ENCODE measurements around the gene WSB1. TPM values are rescaled to one million over a fixed set of nuclear protein-coding genes. Genes with fewer than 3 reads are reported as not detected.
"Not testable (repeated sequence)": the region's sequence is repeated elsewhere in the genome, so short reads cannot be mapped to it uniquely, and the experiment has no call there.

The WSB1 gene
- total and polyA plus RNA-seq, 4 donors, result 245 to 335 (median 256) TPM

- 100% methylated on average over 3 of the region's 9 CpGs for WGBS (ENCODE audit: insufficient coverage)
- H3K27ac ChIP-seq (ENCODE audit: low read depth, low read length); H3K9me3 ChIP-seq (ENCODE audit: control insufficient read depth, insufficient read depth, low read length); H3K36me3 ChIP-seq (ENCODE audit: control insufficient read depth, insufficient read depth, low read length); H3K27me3 ChIP-seq (ENCODE audit: control insufficient read depth, insufficient read depth, low read length); H3K4me3 ChIP-seq (ENCODE audit: low read depth, low read length); DNase-seq (ENCODE audit: low read depth in 4 of 6, low spot score in 6 of 6): not testable (repeated sequence)
- peaks cover 20% of the 10 kb centered on the region for H3K4me1 ChIP-seq (ENCODE audit: control insufficient read depth, insufficient read depth, low read length)
Observed at GRCh38 chr17:27328686-27329085, 34.8 kb downstream of the WSB1 start.

- Histone ChIP-seq H3K27ac (ENCODE audit: low read depth, low read length) (no peak overlapping the region), H3K9me3 (ENCODE audit: control insufficient read depth, insufficient read depth, low read length) (no peaks in the 10 kb centered on the region), H3K27me3 (ENCODE audit: control insufficient read depth, insufficient read depth, low read length) (no peaks in the 10 kb centered on the region), H3K4me1 (ENCODE audit: control insufficient read depth, insufficient read depth, low read length) (peaks cover 20% of the 10 kb centered on the region), H3K4me3 (ENCODE audit: low read depth, low read length) (no peak overlapping the region), H3K36me3 (ENCODE audit: control insufficient read depth, insufficient read depth, low read length) (no peaks in the 10 kb centered on the region)
- 63% methylated on average over 5 of the region's 8 CpGs for WGBS (ENCODE audit: insufficient coverage)
- DNase-seq (ENCODE audit: low read depth in 4 of 6, low spot score in 6 of 6), result no peak
Observed at GRCh38 chr17:27329146-27329805, 35.4 kb downstream of the WSB1 start.

- 81% methylated on average over 2 of the region's 3 CpGs for WGBS (ENCODE audit: insufficient coverage)
- DNase-seq (ENCODE audit: low read depth in 4 of 6, low spot score in 6 of 6), result no peak
- no peaks in the 10 kb centered on the region for H3K36me3 ChIP-seq (ENCODE audit: control insufficient read depth, insufficient read depth, low read length)
- H3K4me1 ChIP-seq (ENCODE audit: control insufficient read depth, insufficient read depth, low read length), result peaks cover 20% of the 10 kb centered on the region
- no peak overlapping the region for H3K27ac ChIP-seq (ENCODE audit: low read depth, low read length)
- no peak overlapping the region for H3K4me3 ChIP-seq (ENCODE audit: low read depth, low read length)
- H3K27me3 ChIP-seq (ENCODE audit: control insufficient read depth, insufficient read depth, low read length), result no peaks in the 10 kb centered on the region
- no peaks in the 10 kb centered on the region for H3K9me3 ChIP-seq (ENCODE audit: control insufficient read depth, insufficient read depth, low read length)
Observed at GRCh38 chr17:27332047-27332393, 38.1 kb downstream of the WSB1 start.

GRCh38 chr17:27332485-27333409 lies 38.8 kb downstream of the WSB1 start:
- peak in 4 of 6 donors; percentile 87 to 97 (median 91) for DNase-seq (ENCODE audit: low read depth in 4 of 6, low spot score in 6 of 6)
- H3K27ac ChIP-seq (ENCODE audit: low read depth, low read length), result peak overlapping the region; percentile 86
- H3K4me3 ChIP-seq (ENCODE audit: low read depth, low read length), result peak overlapping the region; percentile 52
- WGBS (ENCODE audit: insufficient coverage), result under 1% methylated on average over 49 of the region's 52 CpGs
- H3K4me1 ChIP-seq (ENCODE audit: control insufficient read depth, insufficient read depth, low read length), result peaks cover 20% of the 10 kb centered on the region
- H3K9me3 ChIP-seq (ENCODE audit: control insufficient read depth, insufficient read depth, low read length), result no peaks in the 10 kb centered on the region
- H3K36me3 ChIP-seq (ENCODE audit: control insufficient read depth, insufficient read depth, low read length), result no peaks in the 10 kb centered on the region
- H3K27me3 ChIP-seq (ENCODE audit: control insufficient read depth, insufficient read depth, low read length), result no peaks in the 10 kb centered on the region

GRCh38 chr17:27333410-27333980 lies 39.6 kb downstream of the WSB1 start:
- no CpG with 5 or more reads among the region's 11 CpGs for WGBS (ENCODE audit: insufficient coverage)
- Histone ChIP-seq H3K36me3 (ENCODE audit: control insufficient read depth, insufficient read depth, low read length) (no peaks in the 10 kb centered on the region), H3K4me3 (ENCODE audit: low read depth, low read length) (peak overlapping the region; percentile 52), H3K4me1 (ENCODE audit: control insufficient read depth, insufficient read depth, low read length) (peaks cover 20% of the 10 kb centered on the region), H3K9me3 (ENCODE audit: control insufficient read depth, insufficient read depth, low read length) (no peaks in the 10 kb centered on the region), H3K27ac (ENCODE audit: low read depth, low read length) (peak overlapping the region; percentile 86), H3K27me3 (ENCODE audit: control insufficient read depth, insufficient read depth, low read length) (no peaks in the 10 kb centered on the region)
- DNase-seq (ENCODE audit: low read depth in 4 of 6, low spot score in 6 of 6), result no peak

GRCh38 chr17:27336184-27336583 lies 42.3 kb downstream of the WSB1 start:
- Histone ChIP-seq H3K4me1 (ENCODE audit: control insufficient read depth, insufficient read depth, low read length) (peaks cover 30% of the 10 kb centered on the region), H3K9me3 (ENCODE audit: control insufficient read depth, insufficient read depth, low read length) (no peaks in the 10 kb centered on the region), H3K4me3 (ENCODE audit: low read depth, low read length) (no peak overlapping the region), H3K27me3 (ENCODE audit: control insufficient read depth, insufficient read depth, low read length) (no peaks in the 10 kb centered on the region), H3K27ac (ENCODE audit: low read depth, low read length) (no peak overlapping the region), H3K36me3 (ENCODE audit: control insufficient read depth, insufficient read depth, low read length) (no peaks in the 10 kb centered on the region)
- 40% methylated on average over 2 of the region's 3 CpGs for WGBS (ENCODE audit: insufficient coverage)
- DNase-seq (ENCODE audit: low read depth in 4 of 6, low spot score in 6 of 6), result no peak

- H3K4me3 ChIP-seq (ENCODE audit: low read depth, low read length), result no peak overlapping the region
- no peak overlapping the region for H3K27ac ChIP-seq (ENCODE audit: low read depth, low read length)
- H3K9me3 ChIP-seq (ENCODE audit: control insufficient read depth, insufficient read depth, low read length), result no peaks in the 10 kb centered on the region
- H3K27me3 ChIP-seq (ENCODE audit: control insufficient read depth, insufficient read depth, low read length), result no peaks in the 10 kb centered on the region
- H3K4me1 ChIP-seq (ENCODE audit: control insufficient read depth, insufficient read depth, low read length), result peaks cover 29% of the 10 kb centered on the region
- no peaks in the 10 kb centered on the region for H3K36me3 ChIP-seq (ENCODE audit: control insufficient read depth, insufficient read depth, low read length)
- no peak for DNase-seq (ENCODE audit: low read depth in 4 of 6, low spot score in 6 of 6)
- WGBS (ENCODE audit: insufficient coverage), result 54% methylated on average over 4 of the region's 9 CpGs
Observed at GRCh38 chr17:27338536-27338985, 44.6 kb downstream of the WSB1 start.

- H3K4me1 ChIP-seq (ENCODE audit: control insufficient read depth, insufficient read depth, low read length), result peaks cover 33% of the 10 kb centered on the region
- no peaks in the 10 kb centered on the region for H3K36me3 ChIP-seq (ENCODE audit: control insufficient read depth, insufficient read depth, low read length)
- no peak overlapping the region for H3K27ac ChIP-seq (ENCODE audit: low read depth, low read length)
- H3K27me3 ChIP-seq (ENCODE audit: control insufficient read depth, insufficient read depth, low read length), result no peaks in the 10 kb centered on the region
- H3K4me3 ChIP-seq (ENCODE audit: low read depth, low read length), result no peak overlapping the region
- WGBS (ENCODE audit: insufficient coverage), result 94% methylated on average over 3 of the region's 9 CpGs
- no peak for DNase-seq (ENCODE audit: low read depth in 4 of 6, low spot score in 6 of 6)
- no peaks in the 10 kb centered on the region for H3K9me3 ChIP-seq (ENCODE audit: control insufficient read depth, insufficient read depth, low read length)
Observed at GRCh38 chr17:27339198-27339835, 45.4 kb downstream of the WSB1 start.

- Histone ChIP-seq H3K27ac (ENCODE audit: low read depth, low read length) (no peak overlapping the region), H3K9me3 (ENCODE audit: control insufficient read depth, insufficient read depth, low read length) (no peaks in the 10 kb centered on the region), H3K4me3 (ENCODE audit: low read depth, low read length) (no peak overlapping the region), H3K36me3 (ENCODE audit: control insufficient read depth, insufficient read depth, low read length) (no peaks in the 10 kb centered on the region), H3K27me3 (ENCODE audit: control insufficient read depth, insufficient read depth, low read length) (no peaks in the 10 kb centered on the region), H3K4me1 (ENCODE audit: control insufficient read depth, insufficient read depth, low read length) (peaks cover 40% of the 10 kb centered on the region)
- no CpG with 5 or more reads among the region's 2 CpGs for WGBS (ENCODE audit: insufficient coverage)
- no peak for DNase-seq (ENCODE audit: low read depth in 4 of 6, low spot score in 6 of 6)
Observed at GRCh38 chr17:27339836-27340550, 46.1 kb downstream of the WSB1 start.

All from spinal cord (tissue), 10 donors.